GM13977 (cell line): ENCODE measurements around the gene OR8K1.

Source experiments
- DNase-seq: peaks from one replicate; pipeline ENCODE4 v3.0.0; 2012; ENCODE audit warnings: low spot score
- in situ Hi-C: fragments of 300-500 bp; cut with MboI; formaldehyde crosslinking; loops from one replicate; pipeline ENCODE4 v1.12.0; 2022; ENCODE audit warnings: low sequenced_read_pairs, low pct_unique_long_range_greater_than_20kb, mixed read lengths, inconsistent platforms; ENCODE audit not compliant: unreplicated experiment
- TF ChIP-seq, protein P1 (sequence below): IDR thresholded peaks from 2 replicates; pipeline ENCODE4 v1.5.1; 2012; ENCODE audit warnings: mild to moderate bottlenecking, control low read depth; ENCODE audit not compliant: insufficient read depth; ENCODE audit errors: extremely low read depth, missing control alignments

Gene OR8K1

DNA sequence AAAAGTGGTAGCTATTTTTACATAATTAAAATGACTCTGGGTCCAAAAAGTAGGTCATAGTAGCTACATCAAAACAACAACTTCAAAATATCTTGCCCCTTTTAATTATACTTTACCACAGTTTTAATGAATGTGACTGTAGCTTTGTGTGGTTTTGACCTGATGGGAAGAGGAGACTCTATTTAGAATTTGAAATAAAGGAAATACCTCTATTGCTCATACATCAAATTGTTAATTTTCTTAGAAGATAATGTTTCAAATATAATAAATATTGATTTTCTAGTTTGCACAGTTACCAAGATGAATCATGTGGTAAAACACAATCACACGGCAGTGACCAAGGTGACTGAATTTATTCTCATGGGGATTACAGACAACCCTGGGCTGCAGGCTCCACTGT lies at the start of gene OR8K1:
Gene OR8K1, plus strand, starts transcription at position 301 of the 400 bp plus-strand sequence. Its CDS starts 0 bp downstream, at position 301.
- in situ Hi-C loops, result no loop called here
- DNase-seq, result no peak
- TF ChIP-seq, protein P1, sequence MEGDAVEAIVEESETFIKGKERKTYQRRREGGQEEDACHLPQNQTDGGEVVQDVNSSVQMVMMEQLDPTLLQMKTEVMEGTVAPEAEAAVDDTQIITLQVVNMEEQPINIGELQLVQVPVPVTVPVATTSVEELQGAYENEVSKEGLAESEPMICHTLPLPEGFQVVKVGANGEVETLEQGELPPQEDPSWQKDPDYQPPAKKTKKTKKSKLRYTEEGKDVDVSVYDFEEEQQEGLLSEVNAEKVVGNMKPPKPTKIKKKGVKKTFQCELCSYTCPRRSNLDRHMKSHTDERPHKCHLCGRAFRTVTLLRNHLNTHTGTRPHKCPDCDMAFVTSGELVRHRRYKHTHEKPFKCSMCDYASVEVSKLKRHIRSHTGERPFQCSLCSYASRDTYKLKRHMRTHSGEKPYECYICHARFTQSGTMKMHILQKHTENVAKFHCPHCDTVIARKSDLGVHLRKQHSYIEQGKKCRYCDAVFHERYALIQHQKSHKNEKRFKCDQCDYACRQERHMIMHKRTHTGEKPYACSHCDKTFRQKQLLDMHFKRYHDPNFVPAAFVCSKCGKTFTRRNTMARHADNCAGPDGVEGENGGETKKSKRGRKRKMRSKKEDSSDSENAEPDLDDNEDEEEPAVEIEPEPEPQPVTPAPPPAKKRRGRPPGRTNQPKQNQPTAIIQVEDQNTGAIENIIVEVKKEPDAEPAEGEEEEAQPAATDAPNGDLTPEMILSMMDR, result no peak

DNA sequence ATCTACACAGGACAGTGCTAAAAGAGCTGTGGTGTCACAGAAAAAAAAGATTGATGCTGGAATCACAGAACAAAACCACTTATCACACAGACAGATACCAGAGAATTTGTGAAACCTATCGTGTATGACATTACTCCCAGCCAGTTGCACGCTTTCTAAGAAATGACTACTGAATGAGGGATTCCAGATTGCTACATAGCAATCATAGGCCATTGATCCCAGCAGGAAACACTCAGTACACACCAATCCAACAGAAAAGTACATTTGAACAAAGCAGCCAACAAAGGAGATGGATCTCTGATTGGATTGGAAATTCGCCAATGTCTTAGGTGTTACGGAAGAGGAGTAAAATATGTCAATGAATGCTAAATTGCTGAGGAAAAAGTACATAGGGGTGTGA lies 48.9 kb upstream of the OR8K1 start:
- in situ Hi-C loops, result no loop called here
- DNase-seq, result no peak
- TF ChIP-seq, protein P1, result no peak

DNA sequence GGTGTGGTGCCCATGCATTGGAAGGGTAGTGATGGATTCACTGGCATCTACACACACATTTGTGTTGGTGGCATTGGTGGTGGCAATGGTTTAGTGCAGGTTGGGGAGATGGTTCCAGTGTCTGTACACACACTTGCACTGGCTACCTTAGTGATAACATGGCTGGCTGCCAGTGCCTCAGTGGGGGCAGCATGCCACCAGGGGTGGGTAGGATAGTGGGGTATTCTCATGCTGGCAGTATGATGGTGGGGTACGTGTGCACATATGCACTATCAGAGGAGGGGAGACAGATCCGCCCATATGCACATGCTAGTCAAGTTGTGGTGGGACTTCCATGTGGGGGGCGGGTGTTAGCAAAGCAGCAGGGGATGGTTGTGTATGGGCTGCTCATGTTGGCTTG lies 38.0 kb upstream of the OR8K1 start:
- TF ChIP-seq, protein P1, result no peak
- DNase-seq, result no peak
- in situ Hi-C loops, result no loop called here

DNA sequence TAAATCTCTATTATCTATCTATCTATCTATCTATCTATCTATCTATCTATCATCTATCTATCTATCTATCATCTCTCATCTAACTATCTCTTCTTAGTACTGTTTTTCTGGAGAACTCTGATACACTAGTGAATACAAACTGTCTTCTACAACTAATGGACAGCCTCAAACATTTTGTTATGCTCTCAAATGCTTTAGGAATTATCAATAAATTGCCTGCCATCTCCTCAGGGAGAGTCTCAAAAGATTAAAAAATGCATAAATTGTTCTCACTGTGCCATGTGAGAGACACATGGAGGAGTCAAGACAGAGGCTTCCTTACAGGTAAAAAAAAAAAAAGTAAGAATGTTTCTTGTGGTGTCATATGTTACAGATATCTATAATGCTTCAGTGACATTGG lies 31.0 kb upstream of the OR8K1 start, which contains the start of gene OR8K3:
Gene OR8K3, plus strand, starts transcription at position 301 of the 400 bp plus-strand sequence. CDS start 3,163 bp downstream, outside the sequence.
- no peak for DNase-seq
- in situ Hi-C loops, result no loop called here
- TF ChIP-seq, protein P1, result no peak

DNA sequence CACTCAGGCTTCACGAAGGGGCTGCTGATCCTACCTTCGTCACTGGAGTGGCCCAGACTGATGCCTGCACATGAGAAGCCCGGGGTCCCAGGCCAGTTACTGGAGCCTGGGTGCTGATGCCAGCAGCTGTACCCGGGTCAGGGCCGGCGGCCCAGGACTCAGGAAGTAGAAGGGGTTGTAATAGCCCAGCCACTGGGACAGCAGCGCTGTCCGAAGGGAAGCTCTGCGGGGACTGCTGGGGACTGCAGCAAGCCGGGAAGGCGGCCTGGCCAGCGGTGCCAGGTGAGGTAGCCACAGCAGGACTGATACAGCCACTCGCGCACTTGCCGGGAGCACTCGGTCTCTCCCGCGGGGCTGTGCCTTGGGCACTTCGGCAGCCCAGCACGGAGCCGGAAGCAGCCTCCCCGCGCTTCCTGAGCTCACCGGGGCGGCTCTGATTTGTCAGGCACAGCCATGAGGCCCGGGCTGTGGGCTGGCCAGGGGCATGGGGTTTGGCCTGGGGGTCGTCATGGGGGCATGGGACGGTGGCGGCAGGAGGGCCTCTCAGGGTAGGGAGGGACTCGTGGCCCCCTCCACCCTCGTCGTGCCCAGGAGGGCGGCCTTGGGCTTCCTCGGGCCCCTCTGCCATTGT lies 13.9 kb upstream of the OR8K1 start:
- in situ Hi-C loops, result no loop called here
- TF ChIP-seq, protein P1, result no peak
- no peak for DNase-seq

DNA sequence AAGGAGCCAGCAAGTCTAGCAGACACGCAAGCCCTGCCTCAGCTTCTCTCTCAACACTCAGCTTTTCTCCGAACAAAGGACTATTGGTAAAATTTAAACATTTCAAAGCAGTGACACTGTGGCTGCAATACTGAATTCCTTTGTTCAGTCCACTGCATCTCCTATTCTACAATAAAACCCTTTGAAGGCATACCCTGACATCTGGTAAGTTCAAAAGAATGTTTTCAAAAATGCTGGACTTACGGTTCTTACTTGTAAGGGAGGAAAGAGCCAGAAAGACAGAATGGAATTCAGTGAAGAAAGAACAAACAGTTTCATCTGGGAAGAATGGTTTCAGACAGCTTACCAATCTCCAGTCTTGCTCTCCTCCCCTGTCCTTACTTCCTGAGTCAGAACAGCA lies 12.7 kb upstream of the OR8K1 start:
- no peak for DNase-seq
- TF ChIP-seq, protein P1, result no peak
- in situ Hi-C loops, result no loop called here

DNA sequence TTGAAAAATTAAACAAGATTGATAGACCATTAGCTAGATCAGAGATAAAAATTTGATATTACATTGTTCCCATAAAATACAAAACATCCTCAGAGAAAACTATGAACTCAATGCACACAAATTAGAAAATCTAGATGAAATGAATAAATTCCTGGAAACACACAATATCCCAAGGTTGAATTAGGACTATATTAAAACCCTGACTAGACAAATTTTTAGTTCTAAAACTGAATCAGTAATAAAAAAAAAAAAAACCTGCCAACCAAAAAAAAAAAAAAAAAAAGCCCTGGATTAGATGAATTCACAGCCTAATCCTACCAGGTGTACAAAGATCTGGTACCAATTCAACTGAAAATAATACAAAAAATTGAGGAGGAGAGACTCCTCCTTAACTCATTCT lies 5.5 kb upstream of the OR8K1 start:
- in situ Hi-C loops, result no loop called here

More for the DNA sequence above, 5.5 kb upstream of the OR8K1 start:
- TF ChIP-seq, protein P1, result no peak
- DNase-seq, result no peak
